Endothelial cell of umbilical vein (primary cell): ENCODE results near the gene GRK6. TPM values are rescaled to one million over a fixed set of nuclear protein-coding genes. Genes with fewer than 3 reads are reported as not detected.

Experiments
- BruUV-seq: library from RNA; stranded (reverse); fragments of 400-500 nt; replicated peaks from 2 replicates; lab custom pipeline; 2021; lab: Mats Ljungman, UMichigan
- CTCF ChIA-PET: fragments of 300-600, 350-600 bp; sonication (Branson Sonifier 250); formaldehyde crosslinking; loops from one replicate; lab custom pipeline; 2021; ENCODE audit warnings: antibody characterized with exemption, inconsistent platforms; lab: Charles Lee
- POLR2A ChIA-PET: fragments of 300-600, 350-600 bp; sonication (Branson Sonifier 250); formaldehyde crosslinking; loops from one replicate; lab custom pipeline; 2021; ENCODE audit warnings: antibody characterized with exemption, inconsistent platforms; lab: Charles Lee
- DNase-seq: peaks from one replicate; pipeline ENCODE4 v3.0.0-alpha.2; 2011; ENCODE audit warnings: low read depth, low spot score
- FAIRE-seq: peaks from 2 replicates; lab custom pipeline; 2011; peaks lifted over from hg19 to GRCh38; lab: Jason Lieb, UNC
- H2AFZ ChIP-seq: 2 replicates; pipeline ENCODE4 v1.6.0; 2012; ENCODE audit warnings: low read depth, low read length, control low read depth, inconsistent platforms
- H3K27ac ChIP-seq: 2 replicates; pipeline ENCODE4 v1.5.1; 2011; ENCODE audit warnings: low read depth, mild to moderate bottlenecking, control low read depth, low read length, moderate library complexity; ENCODE audit not compliant: insufficient read depth
- H3K27me3 ChIP-seq, 2 experiments: 2 replicates each; pipeline versions ENCODE4 v1.6.0 to v1.6.1; 2011; ENCODE audit warnings: low read length in 2 of 2, mixed read lengths in 1 of 2; ENCODE audit not compliant: control insufficient read depth in 2 of 2, insufficient read depth in 2 of 2
- H3K36me3 ChIP-seq, 2 experiments: 2 replicates in 1 of 2; 3 replicates in 1 of 2; pipeline ENCODE4 v1.5.1; 2011; ENCODE audit warnings: low read length in 2 of 2, mild to moderate bottlenecking in 1 of 2, moderate library complexity in 1 of 2; ENCODE audit not compliant: control insufficient read depth in 2 of 2, insufficient read depth in 2 of 2; ENCODE audit errors: extremely low read depth in 1 of 2
- H3K4me1 ChIP-seq: 3 replicates; pipeline ENCODE4 v1.5.1; 2011; ENCODE audit warnings: mild to moderate bottlenecking, low read length; ENCODE audit not compliant: control insufficient read depth, insufficient read depth; ENCODE audit errors: extremely low read depth
- H3K4me2 ChIP-seq: 2 replicates; pipeline ENCODE4 v1.6.1; 2011; ENCODE audit warnings: low read length, control low read depth, mixed read lengths; ENCODE audit not compliant: insufficient read depth
- H3K4me3 ChIP-seq, 3 experiments: fragments of 200-600 bp in 1 of 3; sonication (generic), shearing (Covaris generic) in 1 of 3; replicated peaks in 1 of 3; 2 replicates each; pipeline ENCODE4 v1.5.1; 2011 to 2016; ENCODE audit warnings: control low read depth in 3 of 3, low read length in 3 of 3, mild to moderate bottlenecking in 2 of 3, inconsistent platforms in 1 of 3, low read depth in 1 of 3, moderate library complexity in 1 of 3; ENCODE audit not compliant: insufficient read depth in 1 of 3
- H3K79me2 ChIP-seq: 2 replicates; pipeline ENCODE4 v1.6.0; 2012; ENCODE audit warnings: low read length, inconsistent platforms; ENCODE audit not compliant: control insufficient read depth, insufficient read depth
- H3K9ac ChIP-seq: replicated peaks from 2 replicates; pipeline ENCODE3; 2011; ENCODE audit warnings: low read length, control low read depth; ENCODE audit not compliant: insufficient read depth; ENCODE audit errors: extremely low read depth
- H3K9me1 ChIP-seq: replicated peaks from 3 replicates; pipeline ENCODE4 v1.6.0; 2011; ENCODE audit warnings: mild to moderate bottlenecking, low read length; ENCODE audit not compliant: control insufficient read depth, insufficient read depth; ENCODE audit errors: extremely low read depth
- H3K9me3 ChIP-seq: replicated peaks from 2 replicates; pipeline ENCODE4 v1.5.1; 2012; ENCODE audit warnings: low read length, inconsistent platforms; ENCODE audit not compliant: control insufficient read depth, insufficient read depth
- H4K20me1 ChIP-seq: replicated peaks from 2 replicates; pipeline ENCODE3; 2011; ENCODE audit warnings: mild to moderate bottlenecking, low read length; ENCODE audit not compliant: control insufficient read depth, insufficient read depth; ENCODE audit errors: extremely low read depth
- CTCF ChIP-seq, 2 donors: IDR thresholded peaks; 1 replicate in 1 of 2; 2 replicates in 1 of 2; pipeline ENCODE4 v1.5.1; 2011; ENCODE audit warnings: low read length in 2 of 2, mild to moderate bottlenecking in 2 of 2, moderate library complexity in 2 of 2, control low read depth in 1 of 2, inconsistent platforms in 1 of 2, low read depth in 1 of 2; ENCODE audit not compliant: insufficient read depth in 1 of 2; ENCODE audit errors: extremely low read depth in 1 of 2
- EZH2 ChIP-seq: IDR thresholded peaks from 2 replicates; pipeline ENCODE4 v1.6.1; 2012; ENCODE audit warnings: borderline replicate concordance, low read depth, mild to moderate bottlenecking, moderate library complexity, low read length, inconsistent platforms; ENCODE audit not compliant: severe bottlenecking
- FOS ChIP-seq: IDR thresholded peaks from 2 replicates; pipeline ENCODE4 v1.6.1; 2011; ENCODE audit warnings: mild to moderate bottlenecking, low read length, moderate library complexity, borderline replicate concordance; ENCODE audit not compliant: insufficient read depth
- GATA2 ChIP-seq: IDR thresholded peaks from 2 replicates; pipeline ENCODE4 v1.7.0; 2011; ENCODE audit warnings: low read depth, mild to moderate bottlenecking, moderate library complexity, mixed read lengths, low read length; ENCODE audit not compliant: insufficient read length, insufficient read depth
- JUN ChIP-seq: IDR thresholded peaks from 2 replicates; pipeline ENCODE4 v1.6.1; 2011; ENCODE audit warnings: borderline replicate concordance, low read depth; ENCODE audit not compliant: insufficient read length, insufficient read depth
- MAX ChIP-seq: IDR thresholded peaks from 2 replicates; pipeline ENCODE4 v1.6.1; 2011; ENCODE audit not compliant: insufficient read depth, insufficient read length
- MYC ChIP-seq: IDR thresholded peaks from one replicate; pipeline ENCODE4 v1.6.1; 2011; ENCODE audit warnings: mild to moderate bottlenecking, low read depth, low read length
- POLR2A ChIP-seq: IDR thresholded peaks from 2 replicates; pipeline ENCODE4 v1.6.1; 2012; ENCODE audit warnings: low read depth, mild to moderate bottlenecking, control low read depth, low read length
- POLR2AphosphoS5 ChIP-seq: IDR thresholded peaks from 2 replicates; pipeline ENCODE4 v1.6.1; 2012; ENCODE audit warnings: low read depth, mild to moderate bottlenecking, control low read depth, low read length, moderate library complexity; ENCODE audit not compliant: insufficient read depth
- dilution Hi-C: fragments of 300-500 bp; cut with MboI; formaldehyde crosslinking; loops from one replicate; pipeline ENCODE4 v1.15.0; 2019; ENCODE audit warnings: low sequenced_read_pairs; ENCODE audit not compliant: extremely low pct_ligation_motif_present
- intact Hi-C: fragments of 100-400 bp; cut with micrococcal nuclease; formaldehyde crosslinking; loops from one replicate; pipeline ENCODE4 v1.10.0; 2022
- polyA plus RNA-seq, 4 experiments: library from polyadenylated mRNA; depleted of rRNA in 3 of 4; stranded (reverse) in 3 of 4; unstranded in 1 of 4; fragments of >200 nt; gene quantifications; 2 replicates each; pipeline versions ENCODE4 v1.2.1 to v1.2.3, GENCODE V29; 2011 to 2012; ENCODE audit warnings: missing spikeins in 1 of 4
- total RNA-seq: library from RNA; stranded (reverse); gene quantifications from 2 replicates; pipeline ENCODE4 v1.2.3, GENCODE V29; 2021

GRK6 gene
- total and polyA plus RNA-seq, 2 donors (not counting 3 experiments of a cell fraction or from before 2014, with no cell fraction given) = 28.9 to 36.4 TPM

- Histone ChIP-seq H2AFZ (no peak overlapping the region), H3K4me2 (no peak overlapping the region), H3K27me3 (no peaks in the 10 kb centered on the region), H4K20me1 (no peaks in the 10 kb centered on the region), H3K79me2 (peaks cover 23% of the 10 kb centered on the region), H3K9me3 (no peaks in the 10 kb centered on the region), H3K4me1 (peaks cover 4% of the 10 kb centered on the region), H3K9me1 (no peaks in the 10 kb centered on the region), H3K36me3 (peaks cover 11 to 31% of the 10 kb centered on the region in 2 experiments), H3K9ac (no peak overlapping the region), H3K27ac (no peak overlapping the region), H3K4me3 (no peak overlapping the region)
- CTCF ChIA-PET = interaction anchor here (0.7 to 1.4 kb wide), 3 partner anchors 28 to 29 kb away, joined by 3 to 5 read pairs (median 3); no protein-coding TSS in a partner anchor
- DNase-seq (no peak), FAIRE-seq (no peak)
- TF ChIP-seq CTCF (IDR thresholded peaks at IDR 0.05; ENCODE audit: extremely low read depth in 1 of 2, insufficient read depth in 1 of 2, low read depth in 1 of 2, low read length in 2 of 2) (no peak), EZH2 (no peak), POLR2A (no peak), FOS (no peak), POLR2AphosphoS5 (no peak), GATA2 (no peak), MAX (no peak), JUN (no peak), MYC (no peak)
- BruUV-seq = no TSS peak
- intact Hi-C loops (no loop called here), dilution Hi-C loops (no loop called here)
- POLR2A ChIA-PET = no interaction called here
Measured at GRCh38 chr5:177432143-177432838, 5.8 kb downstream of the GRK6 start.
